HUES6 (cell line): ENCODE data around the gene ST3GAL4.
"Not testable (repeated sequence)": the region's sequence is repeated elsewhere in the genome, so short reads cannot be mapped to it uniquely, and the experiment has no call there.

ENCODE experiments used
- H3K27ac ChIP-seq: 2 replicates; pipeline ENCODE4 v1.7.0; 2013; ENCODE audit warnings: low read depth, mild to moderate bottlenecking, low read length, inconsistent platforms
- H3K27me3 ChIP-seq: 2 replicates; pipeline ENCODE4 v1.6.1; 2013; ENCODE audit warnings: low read length; ENCODE audit not compliant: control insufficient read depth, insufficient read depth
- H3K36me3 ChIP-seq: 2 replicates; pipeline ENCODE4 v1.6.1; 2013; ENCODE audit warnings: low read length; ENCODE audit not compliant: control insufficient read depth, insufficient read depth
- H3K4me1 ChIP-seq: 2 replicates; pipeline ENCODE4 v1.6.1; 2013; ENCODE audit warnings: low read length; ENCODE audit not compliant: control insufficient read depth, insufficient read depth
- H3K4me3 ChIP-seq: 2 replicates; pipeline ENCODE4 v1.5.1; 2013; ENCODE audit warnings: low read depth, low read length
- H3K9ac ChIP-seq: one replicate; pipeline ENCODE4 v1.6.1; 2013; ENCODE audit warnings: mild to moderate bottlenecking, low read length
- H3K9me3 ChIP-seq: 2 replicates; pipeline ENCODE4 v1.6.1; 2013; ENCODE audit warnings: low read depth, low read length; ENCODE audit not compliant: control insufficient read depth, insufficient read depth

Gene ST3GAL4

DNA sequence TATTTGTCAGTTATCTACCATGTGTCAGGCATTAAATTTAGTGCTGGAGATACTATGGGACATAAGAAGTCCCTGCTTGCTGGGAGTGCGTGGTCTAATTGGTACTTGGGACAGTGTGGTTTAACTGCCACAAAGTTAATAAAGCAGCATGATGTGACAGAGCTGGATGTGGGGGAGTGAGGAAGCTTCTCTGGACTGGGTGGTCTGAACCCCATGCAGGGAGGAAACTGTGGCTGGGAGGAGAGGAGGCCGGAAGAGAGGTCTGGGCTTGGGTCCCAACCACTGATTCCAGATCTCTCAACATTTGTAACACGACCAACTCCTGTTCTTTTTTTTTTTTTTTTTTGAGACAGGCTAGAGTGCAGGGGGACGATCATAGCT is 37.1 kb downstream of the ST3GAL4 start:
- no peak overlapping the region for H3K9ac ChIP-seq

DNA sequence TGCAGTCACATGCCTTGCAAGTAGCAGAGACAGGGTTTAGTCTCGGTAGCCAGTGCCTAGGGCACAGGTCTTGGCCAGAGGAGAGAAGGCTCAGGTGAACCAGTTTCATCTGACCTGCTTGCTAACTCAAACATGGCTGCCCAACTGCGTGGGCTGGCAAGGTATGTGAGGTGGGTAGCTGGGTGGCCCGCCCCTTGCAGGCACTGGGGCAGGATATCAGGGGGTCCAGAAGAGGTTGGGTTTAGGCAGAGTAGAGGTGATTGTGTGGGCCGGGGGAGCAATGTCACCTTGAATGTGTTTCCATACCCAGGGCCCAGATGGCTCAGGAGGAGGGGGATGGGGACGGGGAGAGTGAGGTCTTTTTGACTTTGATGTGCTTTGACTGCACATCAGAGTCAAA is 37.7 kb downstream of the ST3GAL4 start:
- H3K27ac ChIP-seq: no peak overlapping the region

More for the DNA sequence above, 37.1 kb downstream of the ST3GAL4 start:
- Histone ChIP-seq H3K4me3 (no peak overlapping the region), H3K9me3 (no peaks in the 10 kb centered on the region), H3K36me3 (no peaks in the 10 kb centered on the region), H3K27me3 (no peaks in the 10 kb centered on the region), H3K27ac (no peak overlapping the region), H3K4me1 (peaks cover 7% of the 10 kb centered on the region; the same call in 1 of the 2 replicates)

DNA sequence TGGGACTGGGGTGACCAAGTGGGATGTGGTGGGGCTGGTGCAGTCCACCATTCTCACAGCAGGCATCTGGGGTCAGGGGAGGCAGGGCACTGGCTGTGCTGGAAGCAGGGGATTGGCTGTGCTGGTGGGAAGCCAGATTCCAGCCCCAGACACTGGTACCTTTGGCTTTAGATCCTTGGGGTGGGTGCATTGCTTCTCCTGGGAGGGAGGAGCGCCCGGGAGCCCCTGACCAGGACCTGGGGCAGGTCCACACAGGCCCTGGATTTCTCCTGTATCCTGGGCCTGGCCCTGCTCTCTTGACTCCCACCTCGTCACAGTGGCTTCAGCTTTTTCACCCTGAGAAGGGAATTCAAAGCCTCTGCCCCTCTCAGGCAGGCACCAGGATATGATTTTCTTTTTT is 38.5 kb downstream of the ST3GAL4 start:
- H3K9ac ChIP-seq: no peak overlapping the region
- no peaks in the 10 kb centered on the region for H3K27me3 ChIP-seq
- H3K9me3 ChIP-seq: no peaks in the 10 kb centered on the region
- no peaks in the 10 kb centered on the region for H3K36me3 ChIP-seq
- H3K4me1 ChIP-seq: peaks cover 7% of the 10 kb centered on the region; the same call in 1 of the 2 replicates
- H3K4me3 ChIP-seq: no peak overlapping the region
- no peak overlapping the region for H3K27ac ChIP-seq

More for the DNA sequence above, 37.7 kb downstream of the ST3GAL4 start:
- Histone ChIP-seq H3K9ac (no peak overlapping the region), H3K36me3 (no peaks in the 10 kb centered on the region), H3K9me3 (no peaks in the 10 kb centered on the region), H3K4me1 (peaks cover 7% of the 10 kb centered on the region; the same call in 1 of the 2 replicates), H3K27me3 (no peaks in the 10 kb centered on the region), H3K4me3 (no peak overlapping the region)

DNA sequence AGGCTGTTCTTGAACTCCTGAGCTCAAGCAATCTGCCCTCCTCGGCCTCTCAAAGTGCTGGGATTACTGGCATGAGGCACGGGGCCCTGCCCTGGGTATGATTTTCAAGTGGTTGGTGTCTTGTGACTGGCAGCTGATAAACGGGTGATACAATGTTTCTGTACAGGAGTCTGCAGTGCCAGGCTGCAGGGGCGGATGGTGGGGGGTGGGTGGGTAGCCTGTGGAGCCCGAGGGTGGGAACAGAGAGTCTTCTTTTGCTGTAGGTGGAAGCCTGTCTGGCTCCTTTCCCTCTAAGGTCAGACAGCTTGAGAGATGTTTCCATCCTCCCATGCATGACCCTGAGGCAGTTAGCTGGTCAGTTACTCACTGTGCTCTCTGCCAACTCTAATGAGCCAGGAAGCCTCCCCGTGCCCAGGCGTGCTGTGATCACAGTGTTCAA is 39.2 kb downstream of the ST3GAL4 start:
- not testable (repeated sequence) for H3K9ac ChIP-seq, H3K27me3 ChIP-seq, H3K4me3 ChIP-seq, H3K36me3 ChIP-seq, H3K9me3 ChIP-seq, H3K27ac ChIP-seq, H3K4me1 ChIP-seq

DNA sequence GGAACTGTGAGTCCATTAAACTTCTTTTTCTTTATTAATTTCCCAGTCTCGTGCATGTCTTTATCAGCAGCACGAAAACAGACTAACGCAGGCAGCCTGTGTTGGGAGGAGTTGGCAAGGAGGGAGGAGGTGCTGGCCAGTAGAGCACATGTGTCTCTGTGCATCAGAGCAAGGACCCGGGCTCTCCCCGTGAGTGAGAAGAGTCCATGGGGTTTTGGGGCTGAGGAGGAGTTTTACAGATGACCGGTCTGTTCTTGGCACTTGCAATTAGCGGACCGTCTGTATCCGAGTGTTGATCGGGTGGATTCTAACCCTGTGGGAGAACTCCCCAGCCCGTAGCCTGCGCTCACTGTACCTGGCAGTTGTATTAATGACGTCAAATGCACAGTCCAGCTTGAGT is 40.3 kb downstream of the ST3GAL4 start:
- H3K27me3 ChIP-seq, H3K9ac ChIP-seq, H3K36me3 ChIP-seq, H3K27ac ChIP-seq, H3K4me1 ChIP-seq, H3K4me3 ChIP-seq: not testable (repeated sequence)
- peaks cover 11% of the 10 kb centered on the region; the same call in 1 of the 2 replicates for H3K9me3 ChIP-seq

DNA sequence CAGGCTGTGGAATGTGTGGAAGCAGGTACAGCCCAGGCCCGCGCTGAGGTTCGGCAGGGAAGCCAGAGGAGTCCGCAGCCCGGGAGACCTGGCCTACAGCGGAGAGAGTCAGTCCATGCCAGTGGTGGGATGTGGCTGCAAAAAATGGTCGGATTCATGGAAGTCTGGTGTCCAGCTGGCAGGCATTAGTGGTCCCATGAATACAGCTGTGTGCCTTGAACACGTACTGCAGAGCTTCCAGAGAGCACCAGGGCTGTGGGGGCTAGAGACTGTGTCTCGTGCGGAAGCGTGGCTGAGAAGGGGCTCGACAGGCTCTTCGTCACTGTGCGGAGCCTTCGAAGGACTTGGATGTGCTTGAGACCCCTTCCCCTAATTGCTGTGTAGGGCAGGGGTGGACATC is 40.8 kb downstream of the ST3GAL4 start:
- not testable (repeated sequence) for H3K36me3 ChIP-seq, H3K9ac ChIP-seq, H3K4me1 ChIP-seq, H3K4me3 ChIP-seq, H3K27ac ChIP-seq, H3K27me3 ChIP-seq
- peaks cover 11% of the 10 kb centered on the region; the same call in 1 of the 2 replicates for H3K9me3 ChIP-seq

DNA sequence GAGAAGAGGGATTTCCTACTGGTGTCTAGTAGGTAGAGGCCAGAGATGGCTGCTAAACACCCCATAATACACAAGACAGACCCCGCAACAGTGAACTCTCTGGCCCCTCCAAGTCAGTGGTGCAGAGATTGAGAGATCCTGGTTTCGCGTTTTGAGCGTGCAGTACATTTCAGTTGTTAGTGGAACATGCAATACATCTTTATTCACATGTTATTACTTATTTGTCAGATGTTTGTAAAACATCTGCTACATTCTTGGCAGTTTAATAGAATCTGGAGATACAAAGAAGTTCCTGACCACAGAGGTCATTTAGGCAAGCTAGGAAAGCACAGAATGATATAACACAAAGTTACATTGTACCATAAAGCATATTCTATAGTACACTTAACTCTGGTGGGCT is 41.5 kb downstream of the ST3GAL4 start:
- no peak overlapping the region for H3K9ac ChIP-seq
- peaks cover 11% of the 10 kb centered on the region; the same call in 1 of the 2 replicates for H3K9me3 ChIP-seq
- H3K36me3 ChIP-seq: no peaks in the 10 kb centered on the region
- H3K4me3 ChIP-seq: no peak overlapping the region
- no peak overlapping the region for H3K27ac ChIP-seq
- H3K27me3 ChIP-seq: no peaks in the 10 kb centered on the region
- peaks cover 2% of the 10 kb centered on the region; the same call in 1 of the 2 replicates for H3K4me1 ChIP-seq

DNA sequence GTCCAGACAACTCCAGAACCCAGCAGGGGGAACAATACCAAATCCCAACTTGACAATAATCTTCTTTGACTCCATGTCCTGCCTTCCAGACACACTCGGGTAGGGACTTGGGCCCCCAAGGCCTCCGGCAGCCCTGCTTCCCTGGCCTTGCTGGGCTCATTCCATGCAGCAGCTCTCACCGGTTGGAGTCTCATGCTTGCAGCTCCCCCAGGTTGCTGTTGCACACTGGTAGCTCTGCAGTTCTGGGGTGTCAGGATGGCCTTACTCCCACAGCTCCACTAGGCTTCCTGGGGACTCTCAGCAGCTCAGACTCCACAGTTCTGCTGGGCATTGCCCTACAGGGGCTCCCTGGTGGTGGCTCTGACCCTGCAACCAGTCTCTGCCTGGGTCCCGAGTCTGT is 42.8 kb downstream of the ST3GAL4 start:
- H3K27me3 ChIP-seq: no peaks in the 10 kb centered on the region
- H3K4me3 ChIP-seq: no peak overlapping the region
- no peak overlapping the region for H3K27ac ChIP-seq
- no peaks in the 10 kb centered on the region for H3K36me3 ChIP-seq
- no peak overlapping the region for H3K9ac ChIP-seq
- peaks cover 10% of the 10 kb centered on the region for H3K4me1 ChIP-seq
- H3K9me3 ChIP-seq: peaks cover 11% of the 10 kb centered on the region; the same call in 1 of the 2 replicates

DNA sequence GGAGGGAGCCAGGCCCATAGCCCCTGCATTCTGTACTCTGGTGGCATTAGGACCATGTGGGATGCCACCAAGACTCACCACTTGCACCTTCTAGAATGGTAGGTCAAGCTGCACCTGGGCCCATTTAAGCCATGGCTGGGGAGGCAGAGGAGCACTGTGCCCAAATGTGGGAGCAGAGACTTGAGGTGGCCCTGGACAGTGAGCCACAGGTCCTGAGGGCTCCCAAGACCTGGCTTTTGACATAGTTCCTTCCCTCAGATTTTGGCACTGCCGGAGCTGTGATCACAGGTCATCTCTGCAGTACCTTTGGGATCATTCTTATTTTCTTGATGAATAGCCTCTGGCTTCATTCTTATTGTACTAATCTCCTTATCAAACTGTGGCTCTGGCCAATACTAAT is 43.2 kb downstream of the ST3GAL4 start:
- Histone ChIP-seq H3K27ac (no peak overlapping the region), H3K4me3 (no peak overlapping the region), H3K9me3 (peaks cover 11% of the 10 kb centered on the region; the same call in 1 of the 2 replicates), H3K36me3 (no peaks in the 10 kb centered on the region), H3K27me3 (no peaks in the 10 kb centered on the region), H3K4me1 (peaks cover 14% of the 10 kb centered on the region), H3K9ac (no peak overlapping the region)

DNA sequence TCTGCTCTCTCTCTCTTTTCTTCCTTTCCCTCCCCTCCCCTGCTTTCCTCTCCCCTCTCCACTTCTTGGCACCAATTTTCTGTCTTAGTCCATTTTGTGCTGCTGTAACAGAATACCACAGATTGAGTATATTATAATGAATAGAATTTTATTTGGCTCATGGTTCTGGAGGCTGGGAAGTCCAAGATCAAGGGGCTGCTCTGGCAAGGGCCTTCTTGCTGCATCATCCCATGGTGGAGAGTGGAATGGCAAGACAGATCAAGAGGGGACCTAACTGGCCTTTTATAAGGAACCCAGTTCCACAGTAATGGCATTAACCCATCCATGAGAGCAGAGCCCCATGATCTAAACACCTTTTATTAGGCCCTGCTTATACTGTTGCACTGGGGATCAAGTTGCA is 44.5 kb downstream of the ST3GAL4 start:
- Histone ChIP-seq H3K9ac (no peak overlapping the region), H3K9me3 (peaks cover 11% of the 10 kb centered on the region; the same call in 1 of the 2 replicates), H3K4me1 (peaks cover 25% of the 10 kb centered on the region), H3K27me3 (no peaks in the 10 kb centered on the region), H3K36me3 (no peaks in the 10 kb centered on the region), H3K4me3 (no peak overlapping the region), H3K27ac (no peak overlapping the region)

DNA sequence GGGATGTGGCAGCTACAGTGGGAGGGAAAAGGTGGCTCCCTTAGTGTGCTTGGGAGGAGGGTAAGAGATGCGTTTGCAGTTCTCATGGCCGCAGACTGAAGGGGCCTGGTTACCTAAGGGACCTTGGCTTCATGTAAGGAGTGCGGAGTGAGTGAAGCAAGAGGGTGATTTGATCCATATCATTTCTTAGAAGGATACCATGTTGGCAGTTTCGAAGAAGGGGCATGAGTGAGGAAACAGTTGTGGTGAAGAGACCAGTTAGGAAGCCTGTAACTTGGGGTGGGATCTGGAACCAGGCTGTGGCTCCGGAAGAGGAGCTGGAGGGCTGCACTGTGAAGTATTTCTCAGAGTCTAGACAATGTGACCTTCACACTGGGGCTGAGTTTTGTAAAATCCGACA is 45.0 kb downstream of the ST3GAL4 start:
- no peak overlapping the region for H3K27ac ChIP-seq
- H3K4me1 ChIP-seq: peaks cover 29% of the 10 kb centered on the region
- H3K9ac ChIP-seq: no peak overlapping the region
- H3K4me3 ChIP-seq: no peak overlapping the region
- no peaks in the 10 kb centered on the region for H3K27me3 ChIP-seq
- H3K9me3 ChIP-seq: peaks cover 11% of the 10 kb centered on the region; the same call in 1 of the 2 replicates
- H3K36me3 ChIP-seq: no peaks in the 10 kb centered on the region
